Measurements from ENCODE around the gene WNT6.
A peak's percentile ranks its signal among the peaks of the same experiment; 100 is the strongest.

Gene WNT6

DNA sequence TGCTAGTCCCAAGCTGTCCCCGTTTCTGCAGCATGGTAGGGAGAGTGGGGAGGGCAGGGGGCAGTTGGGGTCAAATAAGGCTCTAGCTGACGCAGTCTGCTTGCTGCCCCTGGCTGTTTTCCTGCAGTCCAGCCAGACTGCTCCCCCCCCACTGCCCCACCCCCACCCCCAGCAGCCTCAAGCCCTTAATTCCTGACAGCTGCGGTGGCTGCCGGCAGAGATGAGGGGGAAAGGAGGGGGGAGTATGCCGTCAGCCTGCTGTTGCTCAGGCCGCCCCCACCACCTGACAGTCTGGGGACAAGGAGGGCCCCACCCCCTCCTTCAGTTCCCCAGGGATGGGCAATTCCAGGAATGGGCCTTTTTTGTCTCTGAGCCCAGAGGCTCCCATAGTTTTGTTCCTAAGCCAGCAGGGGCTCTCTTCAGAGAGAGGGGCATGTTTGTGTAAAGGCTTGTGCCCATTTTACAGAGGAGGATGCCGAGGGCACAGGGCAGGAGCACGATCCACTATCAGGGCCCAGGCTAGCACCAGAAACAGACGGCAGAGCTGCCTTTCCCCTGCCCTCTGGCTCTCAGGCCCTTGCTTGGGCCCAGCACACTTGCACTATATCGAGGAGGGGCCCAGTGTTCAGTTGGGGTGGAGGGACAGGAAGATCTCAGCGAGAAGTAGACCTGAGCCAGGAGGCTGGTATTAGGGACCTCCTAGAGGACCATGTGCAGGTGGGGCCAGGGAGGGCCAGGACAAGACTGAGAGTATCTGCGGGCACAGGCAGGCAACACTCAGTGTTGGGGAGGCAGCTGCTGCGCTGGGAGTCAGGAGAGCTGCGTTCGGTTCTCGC lies 19.5 kb downstream of the WNT6 start:
- DNase-seq, result no peak

DNA sequence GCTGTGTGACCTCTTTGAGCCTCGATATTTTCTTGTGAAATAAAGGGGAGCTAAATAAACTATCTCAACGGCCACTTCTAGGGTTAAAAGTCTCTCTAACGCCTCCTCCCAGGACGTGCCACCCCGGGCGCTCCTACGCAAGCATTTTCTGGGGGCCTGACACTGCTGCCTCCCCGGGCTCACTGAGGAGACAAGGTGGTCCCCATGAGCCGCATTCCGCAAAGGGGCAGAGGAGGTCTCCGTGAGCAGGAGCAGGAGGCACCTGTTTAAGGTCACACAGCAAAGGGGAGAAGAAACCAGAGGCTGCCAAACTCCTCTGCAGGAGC lies 20.1 kb downstream of the WNT6 start:
- no peak for DNase-seq

DNA sequence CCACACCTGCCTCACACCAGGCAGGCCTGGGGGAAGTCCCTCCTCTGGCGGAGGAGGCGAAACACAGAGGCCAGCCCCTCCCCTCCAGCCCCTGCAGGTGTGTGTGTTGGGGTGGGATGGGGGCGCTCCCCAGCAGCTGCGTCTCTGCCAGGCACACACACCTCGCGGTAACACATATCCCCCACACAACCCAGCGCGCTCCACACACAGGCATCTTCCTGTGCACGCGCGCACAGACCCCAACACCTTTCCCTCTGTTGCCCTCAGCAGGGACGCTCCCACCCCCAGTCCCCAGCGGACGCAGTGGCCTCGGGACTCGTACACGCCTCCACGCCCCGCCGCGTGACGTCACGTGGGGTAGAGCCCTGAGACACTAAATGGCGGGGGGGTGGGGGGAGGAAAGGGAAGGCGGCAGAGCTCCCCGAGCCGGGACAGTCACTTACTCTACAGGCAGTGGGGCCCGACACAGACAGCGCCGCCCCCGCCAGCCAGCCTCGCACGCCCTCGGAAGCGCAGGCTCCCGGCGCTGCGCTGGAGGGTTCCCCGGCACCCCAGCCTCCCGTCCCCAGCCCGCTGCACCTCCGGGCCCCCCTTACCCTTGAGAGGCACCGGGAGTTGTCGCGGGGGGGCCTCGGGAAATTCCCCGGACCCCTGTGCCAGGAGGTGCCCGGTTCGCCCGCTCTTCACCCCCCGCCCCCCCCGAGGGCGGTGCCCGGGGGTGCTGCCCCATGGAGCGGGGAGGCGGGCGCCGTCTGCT lies 20.7 kb downstream of the WNT6 start, which contains the start of gene WNT10A:
TSS of gene WNT10A (plus strand) at position 751 of the 757 bp plus-strand sequence. CDS start 144 bp downstream, outside the sequence.
- no peak for DNase-seq

DNA sequence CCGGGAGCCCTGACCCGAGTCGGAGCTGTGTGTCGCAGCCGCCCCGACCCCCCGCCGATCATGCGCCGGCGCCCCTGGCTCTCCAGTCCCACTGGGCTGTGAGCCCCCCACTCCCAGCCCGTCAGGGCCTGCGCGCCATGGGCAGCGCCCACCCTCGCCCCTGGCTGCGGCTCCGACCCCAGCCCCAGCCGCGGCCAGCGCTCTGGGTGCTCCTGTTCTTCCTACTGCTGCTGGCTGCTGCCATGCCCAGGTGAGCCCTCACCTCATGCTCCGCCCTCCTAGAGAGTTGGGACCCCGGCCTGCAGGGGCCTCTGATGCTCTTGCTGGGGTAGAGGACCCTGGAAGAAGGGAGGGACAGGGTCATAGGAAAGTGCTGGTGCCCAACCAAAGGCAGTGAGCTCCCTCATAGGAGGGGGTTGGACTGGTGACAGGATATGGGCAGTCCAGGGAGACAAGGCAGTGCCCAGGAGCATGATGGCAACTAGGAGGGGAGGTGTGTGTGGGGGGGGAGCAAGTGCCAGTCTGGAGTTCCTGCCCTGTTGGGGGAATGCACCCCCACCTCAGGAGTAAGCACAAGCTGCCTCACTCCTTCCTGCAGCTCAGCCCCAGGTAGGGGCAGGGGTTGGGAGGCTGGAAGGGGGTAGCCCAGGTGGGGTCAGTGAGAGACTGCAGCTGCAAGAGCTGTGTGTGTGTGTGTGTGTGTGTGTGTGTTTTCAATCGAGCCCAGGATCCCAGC lies 21.4 kb downstream of the WNT6 start:
- no peak for DNase-seq

DNA sequence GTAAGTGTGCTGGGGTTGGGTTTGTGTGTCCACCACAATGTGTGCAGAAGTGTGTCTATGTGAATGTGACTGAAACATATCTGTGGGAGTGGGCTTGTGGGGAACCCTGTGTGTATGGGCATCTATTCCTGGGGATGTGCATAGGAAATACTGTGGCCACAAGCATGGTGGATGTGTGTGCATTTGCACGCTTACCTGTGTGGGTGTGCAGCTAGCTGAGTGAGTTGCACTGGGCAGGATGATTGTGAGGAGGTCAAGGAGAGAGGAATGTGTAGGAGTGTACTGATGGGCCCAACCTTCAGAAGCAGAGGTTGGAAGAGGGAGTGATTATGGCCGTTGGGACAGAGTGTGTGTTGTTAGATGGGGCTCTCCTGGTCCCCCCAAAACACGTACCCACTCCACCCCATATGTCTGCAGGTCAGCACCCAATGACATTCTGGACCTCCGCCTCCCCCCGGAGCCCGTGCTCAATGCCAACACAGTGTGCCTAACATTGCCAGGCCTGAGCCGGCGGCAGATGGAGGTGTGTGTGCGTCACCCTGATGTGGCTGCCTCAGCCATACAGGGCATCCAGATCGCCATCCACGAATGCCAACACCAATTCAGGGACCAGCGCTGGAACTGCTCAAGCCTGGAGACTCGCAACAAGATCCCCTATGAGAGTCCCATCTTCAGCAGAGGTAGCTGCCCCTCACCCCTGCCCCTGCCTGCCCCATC lies 22.3 kb downstream of the WNT6 start:
- no peak for DNase-seq

DNA sequence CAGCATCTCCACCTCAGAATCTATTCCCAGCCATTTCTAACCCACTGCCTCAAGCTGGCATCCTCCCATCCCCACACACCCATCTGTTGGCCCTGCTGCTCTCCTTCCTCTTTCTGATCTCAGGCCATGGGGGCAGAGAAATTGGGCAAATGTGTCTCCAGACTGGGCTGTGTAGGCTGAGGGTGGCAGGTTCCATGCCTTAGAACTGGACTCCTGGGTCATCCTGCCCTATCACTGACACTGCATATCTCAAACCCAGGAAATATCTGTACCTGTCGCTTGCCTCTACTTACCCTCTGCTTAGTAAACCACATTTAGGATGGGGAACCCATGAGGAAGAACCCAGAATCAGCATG lies 22.8 kb downstream of the WNT6 start:
- DNase-seq, result no peak

DNA sequence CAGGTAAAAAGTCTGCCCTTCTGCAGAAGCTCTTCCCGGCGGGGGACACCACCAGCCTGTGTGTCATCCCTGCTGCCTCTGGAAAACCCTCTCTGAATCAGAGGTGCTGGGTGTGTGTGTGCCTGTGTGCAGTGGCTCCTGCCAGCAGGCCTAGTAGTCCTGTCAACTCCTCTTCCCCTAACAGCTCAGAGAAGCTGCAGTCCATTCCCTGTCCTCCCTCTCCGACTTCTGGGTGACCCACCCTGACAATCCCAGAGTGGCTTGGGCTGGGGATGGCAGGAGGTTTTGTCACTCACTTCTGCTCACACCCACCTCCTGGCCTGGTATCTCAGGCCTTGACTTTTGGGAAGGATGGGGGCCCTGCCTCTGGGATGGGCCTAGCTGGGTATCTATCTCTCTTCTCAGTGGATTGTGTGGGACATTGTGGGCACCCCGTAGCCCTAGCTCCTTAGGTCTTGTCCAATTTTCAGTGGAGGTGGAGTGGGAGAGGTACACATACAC lies 23.3 kb downstream of the WNT6 start:
- DNase-seq, result no peak

DNA sequence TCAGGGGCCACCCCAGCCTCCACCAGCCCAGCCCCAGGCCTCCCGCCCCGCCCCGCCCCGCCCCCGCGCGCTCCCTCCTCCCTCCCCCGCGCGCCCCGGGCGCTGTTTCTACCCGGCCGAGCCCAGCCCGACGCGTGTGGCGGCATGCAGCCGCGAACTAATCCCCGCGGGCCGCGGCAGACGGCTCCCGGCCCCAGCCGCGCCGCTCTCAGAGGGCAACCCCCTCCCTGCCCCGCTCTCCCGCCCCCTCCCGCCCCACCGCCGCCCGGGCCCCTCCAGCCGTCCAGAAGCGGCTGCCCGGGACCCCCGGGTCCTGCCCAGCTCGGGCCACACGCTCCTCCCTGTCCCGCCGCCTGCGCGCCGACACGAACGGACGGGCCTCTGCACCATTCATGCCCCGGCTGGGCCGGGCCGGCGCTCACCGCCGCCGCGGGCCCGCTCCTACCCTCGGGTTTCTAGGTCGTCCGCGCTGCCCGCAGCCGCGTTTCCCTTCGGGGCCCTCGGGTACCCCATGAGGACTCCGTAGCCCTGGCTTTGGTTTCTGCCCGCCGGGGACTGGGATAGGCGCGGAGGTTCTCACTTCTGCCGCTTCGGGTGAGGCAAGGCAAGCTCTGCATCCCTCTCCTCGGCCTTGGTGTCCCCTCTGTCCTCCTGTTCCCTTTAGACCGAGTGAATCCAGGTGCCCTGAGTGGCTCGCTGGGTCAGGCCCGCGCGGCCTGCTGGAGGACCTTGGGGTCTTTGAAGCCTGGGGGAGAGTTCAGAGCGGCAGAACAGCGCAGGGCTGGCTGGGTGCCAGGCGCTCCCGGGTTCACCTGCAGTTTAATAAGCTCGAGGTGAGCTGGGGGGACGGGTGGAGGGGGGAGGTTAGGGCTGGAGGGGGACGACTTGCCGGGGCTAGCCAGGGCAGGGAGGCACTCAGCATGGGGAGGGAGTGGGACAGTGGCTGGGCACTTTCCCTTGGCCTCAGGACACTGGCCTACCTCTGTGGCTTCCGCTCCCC lies 24.2 kb downstream of the WNT6 start:
- DNase-seq, result no peak

DNA sequence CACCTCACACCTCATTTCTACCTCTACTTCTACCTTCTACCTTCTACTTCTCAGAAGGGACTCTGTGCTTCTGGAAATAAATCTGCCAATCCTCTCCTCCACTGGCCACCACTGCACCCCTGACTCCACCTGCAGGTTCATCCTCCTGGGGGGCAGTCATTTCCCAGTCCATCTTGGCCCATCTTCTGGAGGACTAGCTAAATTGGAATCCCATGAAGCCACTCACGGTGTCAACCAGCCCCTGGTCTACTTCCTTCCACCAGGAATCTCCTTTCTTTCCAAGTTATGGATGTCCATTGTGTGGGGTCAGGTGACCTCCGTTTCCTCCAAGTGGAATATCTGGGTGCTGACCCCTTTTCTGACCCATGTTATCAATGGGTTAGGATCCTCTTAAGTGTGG lies 24.9 kb downstream of the WNT6 start:
- no peak for DNase-seq

DNA sequence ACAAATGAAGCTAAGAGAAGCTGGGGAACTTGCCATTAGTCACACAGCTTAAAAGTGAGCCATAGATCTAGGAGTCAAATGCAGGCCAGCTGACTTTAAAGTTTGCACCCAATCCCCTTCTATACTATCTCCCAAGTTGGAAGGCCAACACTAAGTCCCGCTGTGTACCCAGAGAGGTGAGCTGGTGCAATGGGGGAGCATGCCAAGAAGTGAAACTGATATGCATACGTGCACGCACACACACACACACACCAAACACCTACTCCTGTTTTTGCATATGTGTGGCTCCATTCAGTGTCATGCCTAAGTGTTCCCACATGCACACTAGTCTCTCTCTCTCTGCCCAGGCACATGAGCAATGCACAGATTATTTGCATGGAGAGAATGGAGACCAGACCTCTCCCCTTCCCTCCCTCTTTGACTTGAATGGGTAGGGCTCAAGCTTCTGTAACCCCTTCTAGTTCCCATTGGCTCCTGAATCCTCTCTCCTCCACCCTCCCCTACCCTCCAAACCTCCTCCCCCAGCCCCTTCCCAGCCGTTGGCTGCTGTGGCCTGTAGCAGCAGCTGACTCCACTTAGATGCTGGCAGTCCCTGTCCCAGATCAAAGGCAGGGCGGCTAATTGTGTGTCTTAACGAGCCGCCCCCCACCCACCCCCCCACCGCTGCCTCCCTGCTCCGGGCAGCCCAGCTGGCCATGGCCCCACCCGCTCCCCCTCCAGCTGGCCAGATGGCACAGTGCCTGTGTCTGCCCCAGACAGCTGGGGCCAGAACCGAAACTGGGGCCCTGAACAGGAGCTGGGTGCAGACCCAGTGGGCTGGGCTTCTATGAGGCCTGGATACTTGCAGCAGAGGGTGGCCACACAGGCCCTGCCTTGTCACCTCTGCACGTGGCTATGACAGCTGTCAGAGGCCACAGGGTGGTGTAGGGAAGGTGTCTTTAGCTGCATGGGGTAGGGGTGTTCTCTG lies 26.7 kb downstream of the WNT6 start:
- DNase-seq, result no peak

DNA sequence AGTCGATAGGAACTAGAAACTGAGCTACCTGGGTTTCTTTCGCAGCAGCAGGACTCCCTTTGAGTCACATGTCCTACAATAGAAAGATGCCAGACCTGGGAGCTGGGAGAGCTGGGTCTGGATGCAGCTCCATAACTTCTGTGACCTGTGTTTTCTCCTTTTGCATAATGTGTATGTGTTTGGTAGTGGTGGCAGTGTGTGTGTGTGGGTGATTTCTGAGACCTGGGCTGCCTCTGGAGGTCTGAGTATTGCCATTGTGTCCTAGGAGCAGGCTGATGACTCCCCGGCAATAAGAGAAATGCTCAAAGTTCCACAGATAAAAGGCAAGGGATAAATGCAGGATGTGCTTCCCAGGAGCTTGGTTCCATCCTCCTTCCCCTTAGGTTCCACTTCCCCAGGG lies 27.5 kb downstream of the WNT6 start:
- DNase-seq, result no peak

DNA sequence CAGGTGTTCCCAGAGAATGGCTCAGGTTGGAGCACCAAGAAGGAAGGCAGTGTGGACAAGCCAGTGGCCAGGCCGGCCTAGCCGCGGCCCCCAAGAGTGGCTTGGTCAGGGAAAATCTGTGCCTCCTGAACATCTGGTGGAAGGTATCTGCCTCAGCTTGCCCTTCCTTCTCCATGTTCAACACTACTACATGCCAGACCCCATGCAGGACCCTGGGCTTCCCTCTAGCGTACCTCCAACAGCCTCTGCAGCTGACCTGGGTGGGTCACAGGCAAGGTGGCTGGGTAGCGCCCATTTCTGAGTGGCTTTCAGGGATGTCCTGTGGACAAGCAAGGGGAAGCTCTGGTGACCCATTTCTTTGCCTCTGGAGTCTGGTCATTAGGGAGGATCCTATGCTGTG lies 28.7 kb downstream of the WNT6 start:
- DNase-seq, result no peak

DNA sequence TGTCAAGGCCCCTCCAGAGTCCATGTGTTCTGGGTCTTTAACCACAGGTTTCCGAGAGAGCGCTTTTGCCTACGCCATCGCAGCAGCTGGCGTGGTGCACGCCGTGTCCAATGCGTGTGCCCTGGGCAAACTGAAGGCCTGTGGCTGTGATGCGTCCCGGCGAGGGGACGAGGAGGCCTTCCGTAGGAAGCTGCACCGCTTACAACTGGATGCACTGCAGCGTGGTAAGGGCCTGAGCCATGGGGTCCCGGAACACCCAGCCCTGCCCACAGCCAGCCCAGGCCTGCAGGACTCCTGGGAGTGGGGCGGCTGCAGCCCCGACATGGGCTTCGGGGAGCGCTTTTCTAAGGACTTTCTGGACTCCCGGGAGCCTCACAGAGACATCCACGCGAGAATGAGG lies 30.3 kb downstream of the WNT6 start:
- no peak for DNase-seq

DNA sequence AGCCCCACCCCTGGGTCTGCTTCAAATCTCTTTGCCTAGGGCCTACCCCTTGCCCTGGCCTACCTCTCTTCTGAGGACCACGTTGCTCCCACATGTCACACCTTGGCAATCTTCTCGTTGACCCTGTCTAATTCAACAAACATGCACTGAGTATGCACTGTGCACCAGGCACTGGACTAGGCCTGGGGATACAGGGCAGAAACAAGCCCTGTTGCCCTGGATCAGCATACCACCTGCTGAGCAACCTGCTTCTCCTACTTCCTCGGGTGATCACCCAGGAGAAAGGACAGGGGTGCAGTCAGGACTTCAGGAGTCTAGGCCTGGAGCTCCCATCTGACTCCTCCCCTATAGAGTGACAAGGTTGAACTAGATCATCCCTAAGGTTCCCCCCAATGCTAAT lies 30.8 kb downstream of the WNT6 start:
- no peak for DNase-seq

DNA sequence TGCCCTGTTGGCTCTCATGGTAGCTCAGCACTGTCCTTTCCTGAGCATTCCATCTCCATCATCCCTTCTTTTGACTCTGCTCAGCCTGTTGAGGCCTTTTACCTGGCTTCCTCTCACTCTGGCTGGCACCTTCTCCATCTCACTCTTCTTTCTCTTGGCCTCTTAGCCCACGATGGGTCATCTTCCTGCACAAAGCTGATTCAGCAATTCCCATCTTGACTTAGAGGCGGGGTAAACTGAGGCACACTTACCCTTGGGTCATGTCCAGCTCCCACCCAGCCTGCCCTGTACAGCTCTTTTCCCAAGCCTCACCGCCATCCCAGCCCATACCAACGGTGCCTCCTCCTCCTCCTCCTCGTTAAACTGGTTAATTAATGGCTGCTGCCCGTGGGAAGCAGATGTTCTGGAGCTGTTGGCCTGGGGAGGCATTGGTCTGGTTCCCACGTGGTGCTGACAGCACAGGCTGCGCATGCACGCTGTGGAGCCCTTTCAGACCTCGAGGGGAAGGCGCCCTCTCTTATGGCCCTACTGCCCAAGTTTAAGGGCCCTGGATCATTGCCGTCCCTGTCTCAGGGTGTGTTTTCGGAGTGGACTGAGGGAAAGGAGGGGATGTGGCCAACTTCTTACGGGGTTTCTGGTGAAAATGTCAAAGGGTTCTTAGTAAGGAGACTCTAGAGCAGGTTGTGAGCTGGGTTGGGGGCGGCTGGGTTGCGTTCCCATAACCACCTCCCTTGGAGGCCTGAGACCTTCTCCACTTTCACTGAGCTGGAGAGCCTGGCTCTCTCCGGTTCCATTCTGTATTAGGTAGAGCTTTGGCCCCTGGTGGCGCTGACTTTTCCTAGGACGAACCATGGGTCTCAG lies 31.9 kb downstream of the WNT6 start:
- no peak for DNase-seq

DNA sequence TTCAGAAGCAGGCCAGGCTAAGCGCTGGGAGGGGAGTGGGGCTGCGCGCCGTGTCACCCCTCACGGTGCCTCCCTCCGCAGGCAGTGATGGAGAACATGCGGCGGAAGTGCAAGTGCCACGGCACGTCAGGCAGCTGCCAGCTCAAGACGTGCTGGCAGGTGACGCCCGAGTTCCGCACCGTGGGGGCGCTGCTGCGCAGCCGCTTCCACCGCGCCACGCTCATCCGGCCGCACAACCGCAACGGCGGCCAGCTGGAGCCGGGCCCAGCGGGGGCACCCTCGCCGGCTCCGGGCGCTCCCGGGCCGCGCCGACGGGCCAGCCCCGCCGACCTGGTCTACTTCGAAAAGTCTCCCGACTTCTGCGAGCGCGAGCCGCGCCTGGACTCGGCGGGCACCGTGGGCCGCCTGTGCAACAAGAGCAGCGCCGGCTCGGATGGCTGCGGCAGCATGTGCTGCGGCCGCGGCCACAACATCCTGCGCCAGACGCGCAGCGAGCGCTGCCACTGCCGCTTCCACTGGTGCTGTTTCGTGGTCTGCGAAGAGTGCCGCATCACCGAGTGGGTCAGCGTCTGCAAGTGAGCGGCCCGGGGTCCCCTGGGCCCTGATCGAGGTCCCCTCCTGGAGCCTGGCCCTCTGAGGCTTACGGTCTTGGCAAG lies 33.2 kb downstream of the WNT6 start:
- DNase-seq, result peak; percentile 47

DNA sequence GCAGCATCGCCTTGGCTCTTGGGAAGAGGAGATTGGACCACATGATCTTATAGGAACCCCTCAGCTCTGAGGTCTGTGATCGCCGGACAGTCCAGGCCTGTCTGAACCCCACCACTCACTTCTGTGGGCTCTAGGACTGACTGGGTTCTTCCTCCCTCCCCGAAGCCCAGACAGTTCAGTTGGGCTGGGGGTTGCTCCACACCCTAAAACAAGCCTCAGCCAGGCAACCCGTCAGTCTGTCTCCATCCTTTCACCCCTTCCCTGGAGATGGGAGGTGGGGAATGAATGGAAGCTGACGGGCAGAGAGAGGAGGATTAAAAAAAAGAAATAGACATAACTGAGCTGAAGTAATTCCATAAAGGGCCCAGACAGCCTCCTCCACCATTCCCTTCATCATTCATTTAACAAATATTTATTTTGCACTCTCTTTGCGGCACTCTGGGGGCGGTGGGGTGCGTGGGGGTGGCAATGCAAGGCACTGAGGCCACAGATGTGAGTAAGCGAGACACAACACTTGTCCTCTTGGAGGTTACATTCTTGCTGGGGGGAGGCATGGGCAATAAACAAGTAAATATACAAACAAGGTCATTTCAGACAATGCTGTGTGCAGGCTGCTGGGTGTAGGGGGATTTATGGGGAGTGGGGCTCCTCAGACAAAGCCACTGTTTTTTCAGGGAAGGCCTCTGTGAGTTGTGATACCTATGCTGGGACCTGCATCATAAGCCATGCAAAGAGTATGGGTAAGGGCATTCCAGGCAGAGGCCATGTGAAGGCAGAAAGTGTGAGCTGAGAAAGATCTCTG lies 33.9 kb downstream of the WNT6 start:
- no peak for DNase-seq
